SK-N-DZ (cell line): ENCODE results near the gene TRANK1.

Experiments used
- DNase-seq: peaks from one replicate; pipeline ENCODE4 v3.0.0-alpha.2; 2015; ENCODE audit warnings: low spot score
- small RNA-seq, 2 experiments: library from RNA; depleted of rRNA; stranded (forward); fragments of <200 nt; gene quantifications; one replicate each; pipeline ENCODE3, GENCODE V24; 2014

Gene TRANK1

GRCh38 chr3:36803091-36803791 is 141.6 kb downstream of the TRANK1 start:
- DNase-seq = no peak

GRCh38 chr3:36800533-36801116 is 144.2 kb downstream of the TRANK1 start:
- DNase-seq = no peak

- DNase-seq = no peak
Measured at GRCh38 chr3:36796881-36797280, 148.0 kb downstream of the TRANK1 start.

- no peak for DNase-seq
Measured at GRCh38 chr3:36796161-36796560, 148.7 kb downstream of the TRANK1 start.

GRCh38 chr3:36795622-36796021 is 149.2 kb downstream of the TRANK1 start:
- DNase-seq = no peak

- DNase-seq = peak; percentile 66
Measured at GRCh38 chr3:36792342-36792741, 152.5 kb downstream of the TRANK1 start.

- no peak for DNase-seq
Measured at GRCh38 chr3:36790765-36791164, 154.1 kb downstream of the TRANK1 start.

GRCh38 chr3:36786921-36787890 is 157.6 kb downstream of the TRANK1 start:
- no peak for DNase-seq

GRCh38 chr3:36784138-36784635 is 160.7 kb downstream of the TRANK1 start:
- DNase-seq = no peak

GRCh38 chr3:36777424-36778218 is 167.2 kb downstream of the TRANK1 start:
- DNase-seq = no peak

Small RNAs within 50 kb of the gene (small RNA-seq; reads per million reads assigned to genes)
- 0.03 to 0.04 reads per million in 2 experiments for gene RNU6ATAC4P
